ENCODE results near the gene GTF2A2.
A peak's percentile ranks its signal among the peaks of the same experiment; 100 is the strongest.
"Not testable (repeated sequence)": the region's sequence is repeated elsewhere in the genome, so short reads cannot be mapped to it uniquely, and the experiment has no call there.

The GTF2A2 gene

GRCh38 chr15:59685737-59686297 is 28.5 kb upstream of the GTF2A2 start:
- Mint-ChIP-seq H3K4me1 (peaks cover 27% of the 10 kb centered on the region), H3K36me3 (peaks cover 73% of the 10 kb centered on the region)

DNA sequence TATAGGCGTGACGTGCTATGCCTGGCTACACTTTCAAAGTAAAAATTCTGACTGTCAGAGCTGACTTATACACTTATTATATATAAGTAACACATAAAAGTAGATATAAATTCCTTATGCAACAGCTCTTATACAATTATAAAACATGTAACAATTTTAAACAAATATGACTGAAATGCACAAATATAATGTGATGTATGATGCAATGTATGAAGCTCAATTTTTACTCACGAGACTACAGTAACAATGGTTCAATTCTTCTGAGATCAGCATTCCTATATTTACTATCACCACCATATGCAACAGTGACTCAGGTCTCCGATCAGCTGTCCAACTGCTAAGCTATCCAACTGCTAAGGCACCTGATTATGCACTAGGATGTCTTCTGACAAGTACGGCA is 23.6 kb upstream of the GTF2A2 start:
- H3K9me3 Mint-ChIP-seq = no peaks in the 10 kb centered on the region
- peaks cover 87% of the 10 kb centered on the region for H3K36me3 Mint-ChIP-seq
- DNase-seq (ENCODE audit: low spot score in 2 of 2) = no peak
- no peak overlapping the region for H3K4me3 Mint-ChIP-seq
- H3K27ac Mint-ChIP-seq = no peak overlapping the region
- no peak for ATAC-seq
- peaks cover 7% of the 10 kb centered on the region for H3K4me1 Mint-ChIP-seq

More at GRCh38 chr15:59685737-59686297, 28.5 kb upstream of the GTF2A2 start:
- Mint-ChIP-seq H3K4me3 (peak overlapping the region; percentile 76), H3K9me3 (no peaks in the 10 kb centered on the region), H3K27ac (peak overlapping the region; percentile 56)
- ATAC-seq (no peak), DNase-seq (ENCODE audit: low spot score in 2 of 2) (no peak)

DNA sequence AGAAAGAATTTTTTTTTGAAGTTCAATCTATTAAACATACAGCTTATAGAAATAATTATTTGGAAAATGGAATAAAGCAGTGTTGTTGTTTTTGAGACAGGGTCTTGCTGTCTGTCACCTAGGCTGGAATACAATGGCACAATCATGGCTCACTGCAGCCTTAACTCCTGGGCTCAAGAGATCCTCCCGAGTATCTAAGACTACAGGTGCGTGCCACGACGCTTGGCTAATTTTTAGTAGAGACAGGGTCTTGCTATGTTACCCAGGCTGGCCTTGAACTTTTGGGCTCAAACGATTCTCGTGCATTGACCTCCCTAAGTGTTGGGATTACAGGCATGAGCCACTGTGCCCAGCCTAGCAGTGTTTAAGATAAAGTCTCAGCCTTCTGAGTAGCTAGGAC is 23.0 kb upstream of the GTF2A2 start:
- Mint-ChIP-seq H3K27ac (no peak overlapping the region), H3K4me1 (peaks cover 2% of the 10 kb centered on the region), H3K4me3 (no peak overlapping the region), H3K36me3 (peaks cover 88% of the 10 kb centered on the region), H3K9me3 (no peaks in the 10 kb centered on the region)
- DNase-seq (ENCODE audit: low spot score in 2 of 2) = no peak
- ATAC-seq = no peak

- H3K27ac Mint-ChIP-seq = peak overlapping the region; percentile 60
- DNase-seq (ENCODE audit: low spot score in 2 of 2) (no peak), ATAC-seq (no peak)
- H3K4me1 Mint-ChIP-seq = no peaks in the 10 kb centered on the region
- H3K36me3 Mint-ChIP-seq = peaks cover 100% of the 10 kb centered on the region
- no peak overlapping the region for H3K4me3 Mint-ChIP-seq
- no peaks in the 10 kb centered on the region for H3K9me3 Mint-ChIP-seq
Observed at GRCh38 chr15:59678620-59679019, 21.3 kb upstream of the GTF2A2 start.

GRCh38 chr15:59678172-59678571 is 20.9 kb upstream of the GTF2A2 start:
- DNase-seq (ENCODE audit: low spot score in 2 of 2) = no peak
- Mint-ChIP-seq H3K4me3 (no peak overlapping the region), H3K27ac (peak overlapping the region; percentile 60), H3K36me3 (peaks cover 100% of the 10 kb centered on the region), H3K4me1 (no peaks in the 10 kb centered on the region), H3K9me3 (no peaks in the 10 kb centered on the region)
- no peak for ATAC-seq

DNA sequence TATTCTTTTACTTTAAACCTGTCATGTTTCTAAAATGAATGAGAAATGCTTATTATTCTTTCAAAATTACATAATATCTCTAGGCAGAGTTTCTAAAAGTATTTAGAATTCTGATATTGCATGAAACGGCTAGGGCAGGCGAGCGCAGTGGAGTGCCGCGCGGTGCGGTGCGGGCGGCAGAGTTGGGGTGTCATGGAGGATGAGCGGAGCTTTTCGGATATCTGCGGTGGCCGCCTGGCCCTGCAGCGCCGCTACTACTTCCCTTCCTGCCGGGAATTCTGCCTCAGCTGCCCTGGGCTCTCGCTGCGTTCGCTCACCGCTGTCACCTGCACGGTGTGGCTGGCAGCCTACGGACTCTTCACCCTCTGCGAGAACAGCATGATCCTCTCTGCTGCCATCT is 19.2 kb upstream of the GTF2A2 start:
- Mint-ChIP-seq H3K9me3 (no peaks in the 10 kb centered on the region), H3K36me3 (peaks cover 100% of the 10 kb centered on the region), H3K4me1 (no peaks in the 10 kb centered on the region), H3K4me3 (no peak overlapping the region), H3K27ac (no peak overlapping the region)
- ATAC-seq = no peak
- no peak for DNase-seq (ENCODE audit: low spot score in 2 of 2)

GRCh38 chr15:59674361-59674877 is 17.1 kb upstream of the GTF2A2 start:
- Mint-ChIP-seq H3K27ac (no peak overlapping the region), H3K4me3 (no peak overlapping the region)

DNA sequence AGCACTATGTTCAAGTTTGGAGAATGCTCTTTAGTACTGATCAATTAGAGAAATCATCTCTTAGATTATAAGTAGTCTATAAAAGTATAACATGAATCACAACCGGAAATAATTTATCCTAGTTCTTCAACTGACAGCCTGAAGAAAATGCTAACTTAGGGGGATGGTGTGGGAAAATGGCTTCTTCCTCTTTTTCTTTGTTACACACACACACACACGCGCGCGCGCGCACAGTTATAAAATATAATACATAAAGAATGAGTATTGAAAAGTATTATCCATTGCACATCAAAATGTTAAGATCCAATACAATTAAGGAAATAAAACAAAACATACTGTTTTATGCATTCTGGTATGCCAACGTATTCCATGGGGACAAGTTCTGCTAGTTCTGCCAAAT is 11.2 kb upstream of the GTF2A2 start:
- no peaks in the 10 kb centered on the region for H3K4me1 Mint-ChIP-seq

More at GRCh38 chr15:59674361-59674877, 17.1 kb upstream of the GTF2A2 start:
- no peaks in the 10 kb centered on the region for H3K9me3 Mint-ChIP-seq
- H3K36me3 Mint-ChIP-seq = peaks cover 100% of the 10 kb centered on the region
- H3K4me1 Mint-ChIP-seq = no peaks in the 10 kb centered on the region
- ATAC-seq = no peak
- DNase-seq (ENCODE audit: low spot score in 2 of 2) = no peak

DNA sequence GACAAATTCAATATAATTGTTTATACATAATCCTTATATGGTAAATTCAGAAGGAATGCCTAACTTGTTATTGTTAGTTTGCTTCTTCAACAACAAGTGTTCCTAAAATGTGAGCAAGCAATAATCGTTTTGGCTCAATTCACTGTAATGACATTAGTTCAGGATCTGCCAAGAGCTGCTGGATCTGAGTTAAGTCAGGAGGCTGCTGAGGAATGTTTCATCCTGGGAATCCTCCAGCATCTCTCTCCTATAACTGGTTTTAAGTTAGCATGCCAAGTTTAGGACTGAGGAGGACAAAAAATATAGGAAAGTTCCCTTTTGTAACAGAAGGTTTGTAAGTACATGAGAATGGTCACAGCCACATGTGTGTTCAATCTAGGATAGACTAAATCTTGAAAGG is 4.9 kb upstream of the GTF2A2 start:
- ATAC-seq = no peak
- no peaks in the 10 kb centered on the region for H3K9me3 Mint-ChIP-seq
- no peak overlapping the region for H3K4me3 Mint-ChIP-seq
- DNase-seq (ENCODE audit: low spot score in 2 of 2) = no peak
- peaks cover 93% of the 10 kb centered on the region for H3K36me3 Mint-ChIP-seq
- no peak overlapping the region for H3K27ac Mint-ChIP-seq
- H3K4me1 Mint-ChIP-seq = no peaks in the 10 kb centered on the region

More for the DNA sequence above, 11.2 kb upstream of the GTF2A2 start:
- H3K27ac Mint-ChIP-seq = no peak overlapping the region
- no peaks in the 10 kb centered on the region for H3K9me3 Mint-ChIP-seq
- no peak overlapping the region for H3K4me3 Mint-ChIP-seq
- H3K36me3 Mint-ChIP-seq = peaks cover 99% of the 10 kb centered on the region
- no peak for ATAC-seq
- DNase-seq (ENCODE audit: low spot score in 2 of 2) = no peak

DNA sequence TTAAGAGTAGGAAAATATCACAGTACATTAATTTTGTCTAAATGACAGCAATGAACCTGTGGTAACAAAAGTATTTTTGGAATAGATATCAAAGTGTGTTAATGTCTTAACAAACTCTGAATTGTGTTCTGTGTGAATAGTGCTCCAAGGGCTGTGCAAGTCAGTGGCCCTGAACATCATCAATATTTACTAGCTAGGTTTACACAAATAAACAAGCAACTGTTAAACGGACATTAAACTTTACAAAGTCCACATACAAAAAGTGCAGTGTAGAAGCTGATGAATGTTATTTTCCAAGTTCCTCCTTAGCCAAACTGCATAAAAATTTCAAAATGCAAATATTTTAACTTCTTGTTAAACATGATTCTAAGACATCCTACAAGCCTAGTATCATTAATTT is 2.1 kb upstream of the GTF2A2 start:
- no peak overlapping the region for H3K27ac Mint-ChIP-seq
- H3K36me3 Mint-ChIP-seq = peaks cover 67% of the 10 kb centered on the region
- no peak overlapping the region for H3K4me3 Mint-ChIP-seq

DNA sequence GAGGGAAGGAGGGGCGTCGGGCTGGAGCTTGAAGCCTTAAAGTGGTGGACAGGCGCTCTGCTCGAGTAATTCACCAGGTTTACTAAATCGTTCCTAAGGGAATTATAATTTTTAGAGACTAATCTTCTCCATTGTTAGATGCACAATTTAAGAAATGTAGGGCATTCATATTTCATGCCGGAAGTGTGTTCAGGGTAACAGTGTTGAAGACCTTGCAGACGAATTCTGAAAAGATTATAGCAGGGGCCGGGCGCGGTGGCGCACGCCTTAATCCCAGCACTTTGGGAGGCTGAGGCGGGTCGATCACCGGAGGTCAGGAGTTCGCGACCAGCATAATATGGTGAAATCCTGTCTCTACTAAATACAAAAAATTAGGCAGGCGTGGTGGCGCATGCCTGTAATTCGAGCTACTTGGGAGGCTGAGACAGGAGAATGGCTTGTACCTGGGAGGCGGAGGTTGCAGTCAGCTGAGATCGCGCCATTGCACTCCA is 365 bp upstream of the GTF2A2 start:
- peak; percentile 5 for ATAC-seq
- Mint-ChIP-seq H3K4me3 (no peak overlapping the region), H3K36me3 (peaks cover 53% of the 10 kb centered on the region)

More for the DNA sequence above, 2.1 kb upstream of the GTF2A2 start:
- DNase-seq (ENCODE audit: low spot score in 2 of 2) (no peak), ATAC-seq (no peak)
- Mint-ChIP-seq H3K9me3 (no peaks in the 10 kb centered on the region), H3K4me1 (no peaks in the 10 kb centered on the region)

GRCh38 chr15:59654046-59654445 is 3.3 kb downstream of the GTF2A2 start:
- no peak overlapping the region for H3K4me3 Mint-ChIP-seq
- DNase-seq (ENCODE audit: low spot score in 2 of 2) = no peak
- no peak overlapping the region for H3K27ac Mint-ChIP-seq
- no peak for ATAC-seq
- H3K36me3 Mint-ChIP-seq = peaks cover 56% of the 10 kb centered on the region
- no peaks in the 10 kb centered on the region for H3K9me3 Mint-ChIP-seq
- peaks cover 8% of the 10 kb centered on the region for H3K4me1 Mint-ChIP-seq

More for the DNA sequence above, 365 bp upstream of the GTF2A2 start:
- Mint-ChIP-seq H3K9me3 (no peaks in the 10 kb centered on the region), H3K27ac (no peak overlapping the region), H3K4me1 (peaks cover 5% of the 10 kb centered on the region)
- no peak for DNase-seq (ENCODE audit: low spot score in 2 of 2)

- H3K27ac Mint-ChIP-seq = no peak overlapping the region
- ATAC-seq = no peak
- no peak overlapping the region for H3K4me3 Mint-ChIP-seq
- H3K36me3 Mint-ChIP-seq = peaks cover 81% of the 10 kb centered on the region
- no peak for DNase-seq (ENCODE audit: low spot score in 2 of 2)
- H3K4me1 Mint-ChIP-seq = peaks cover 17% of the 10 kb centered on the region
- H3K9me3 Mint-ChIP-seq = no peaks in the 10 kb centered on the region
Observed at GRCh38 chr15:59649603-59650002, 7.7 kb downstream of the GTF2A2 start.

DNA sequence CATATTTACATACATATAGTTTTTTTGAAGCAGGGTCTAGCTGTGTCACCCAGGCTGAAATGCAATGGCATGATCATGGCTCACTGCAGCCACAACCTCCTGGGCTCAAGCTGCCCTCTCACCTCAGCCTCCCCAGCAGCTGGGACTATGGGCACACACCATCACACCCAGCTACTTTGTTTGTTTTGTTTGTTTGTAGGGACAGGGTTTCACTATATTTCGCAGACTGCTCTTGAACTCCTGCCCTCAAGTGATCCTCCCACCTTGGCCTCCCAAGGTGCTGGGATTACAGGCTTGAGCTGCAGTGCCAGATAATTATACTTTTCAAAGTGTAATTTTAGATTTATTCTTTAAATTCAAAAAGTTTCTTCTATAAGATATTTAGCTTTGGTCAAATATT is 10.2 kb downstream of the GTF2A2 start:
- no peak for ATAC-seq
- Mint-ChIP-seq H3K36me3 (peaks cover 98% of the 10 kb centered on the region), H3K4me1 (peaks cover 13% of the 10 kb centered on the region), H3K9me3 (no peaks in the 10 kb centered on the region), H3K4me3 (no peak overlapping the region), H3K27ac (no peak overlapping the region)
- no peak for DNase-seq (ENCODE audit: low spot score in 2 of 2)

DNA sequence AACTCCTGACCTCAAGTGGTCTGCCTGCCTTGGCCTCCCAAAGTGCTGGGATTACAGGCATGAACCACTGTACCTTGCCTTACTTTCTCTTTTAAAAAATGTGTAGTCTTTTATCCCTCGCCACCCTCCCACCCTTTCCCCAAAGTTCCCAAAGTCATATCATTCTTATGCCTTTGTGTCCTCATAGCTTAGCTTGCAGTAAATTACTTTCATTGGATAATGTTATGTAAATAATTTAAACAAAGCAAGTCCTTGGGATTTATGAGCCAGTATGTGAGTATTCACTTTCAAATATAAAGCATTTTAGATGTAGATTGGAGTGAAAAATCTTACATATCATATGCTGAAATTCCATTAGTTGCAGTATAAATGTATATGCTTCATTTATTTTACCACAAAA is 11.0 kb downstream of the GTF2A2 start:
- Mint-ChIP-seq H3K4me3 (no peak overlapping the region), H3K36me3 (peaks cover 98% of the 10 kb centered on the region), H3K27ac (no peak overlapping the region), H3K4me1 (peaks cover 13% of the 10 kb centered on the region), H3K9me3 (no peaks in the 10 kb centered on the region)
- no peak for ATAC-seq
- DNase-seq (ENCODE audit: low spot score in 2 of 2) = no peak

DNA sequence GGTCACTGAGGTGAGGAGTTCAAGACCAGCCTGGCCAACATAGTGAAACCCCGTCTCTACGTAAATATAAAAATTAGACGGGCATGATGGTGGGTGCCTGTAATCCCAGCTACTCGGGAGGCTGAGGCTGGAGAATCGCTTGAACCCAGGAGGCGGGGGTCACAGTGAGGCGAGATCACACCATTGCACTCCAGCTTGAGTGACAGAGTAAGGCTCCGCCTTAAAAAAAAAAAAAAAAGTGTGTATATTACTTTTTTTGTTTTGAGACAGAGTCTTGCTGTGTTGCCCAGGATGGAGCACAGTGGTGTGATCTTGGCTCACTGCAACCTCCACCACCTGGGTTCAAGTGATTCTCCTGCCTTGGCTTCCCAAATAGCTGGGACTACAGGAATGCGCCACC is 11.5 kb downstream of the GTF2A2 start:
- ATAC-seq; DNase-seq (ENCODE audit: low spot score in 2 of 2); H3K4me3 Mint-ChIP-seq; H3K27ac Mint-ChIP-seq; H3K9me3 Mint-ChIP-seq: not testable (repeated sequence)
- Mint-ChIP-seq H3K4me1 (peaks cover 13% of the 10 kb centered on the region), H3K36me3 (peaks cover 98% of the 10 kb centered on the region)
